Stimulated activated CD8-positive, alpha-beta memory T cell treated with anti-CD3 and anti-CD28 coated beads, Interleukin-4, amount 100 ng/mL, for 1 hour (primary cell): Measurements from ENCODE around the gene KIAA1958.
"Not testable (repeated sequence)": the region's sequence is repeated elsewhere in the genome, so short reads cannot be mapped to it uniquely, and the experiment has no call there.

Source experiments
- DNase-seq, 2 donors: peaks; one replicate each; pipeline ENCODE4 v3.0.0-alpha.2; 2020; ENCODE audit warnings: low read depth in 2 of 2, low spot score in 1 of 2

Gene KIAA1958

GRCh38 chr9:112489876-112490666 lies 3.4 kb downstream of the KIAA1958 start:
- no peak for DNase-seq

GRCh38 chr9:112493393-112494137 lies 6.9 kb downstream of the KIAA1958 start:
- no peak for DNase-seq

- DNase-seq, result no peak
Observed at GRCh38 chr9:112494153-112494552, 7.5 kb downstream of the KIAA1958 start.

- DNase-seq, result no peak
Observed at GRCh38 chr9:112495614-112496013, 9.0 kb downstream of the KIAA1958 start.

GRCh38 chr9:112496074-112496722 lies 9.6 kb downstream of the KIAA1958 start:
- no peak for DNase-seq

- DNase-seq, result no peak
Observed at GRCh38 chr9:112500842-112501241, 14.2 kb downstream of the KIAA1958 start.

GRCh38 chr9:112501287-112501686 lies 14.7 kb downstream of the KIAA1958 start:
- no peak for DNase-seq

- DNase-seq, result no peak
Observed at GRCh38 chr9:112502175-112502946, 15.7 kb downstream of the KIAA1958 start.

GRCh38 chr9:112503170-112503569 lies 16.5 kb downstream of the KIAA1958 start:
- no peak for DNase-seq

GRCh38 chr9:112505086-112505485 lies 18.5 kb downstream of the KIAA1958 start:
- DNase-seq, result no peak

GRCh38 chr9:112505607-112506006 lies 19.0 kb downstream of the KIAA1958 start:
- no peak for DNase-seq

- no peak for DNase-seq
Observed at GRCh38 chr9:112506571-112506970, 19.9 kb downstream of the KIAA1958 start.

- DNase-seq, result no peak
Observed at GRCh38 chr9:112507001-112507680, 20.5 kb downstream of the KIAA1958 start.

- no peak for DNase-seq
Observed at GRCh38 chr9:112508377-112508776, 21.8 kb downstream of the KIAA1958 start.

- not testable (repeated sequence) for DNase-seq
Observed at GRCh38 chr9:112512377-112512776, 25.8 kb downstream of the KIAA1958 start.

GRCh38 chr9:112516769-112517168 lies 30.1 kb downstream of the KIAA1958 start:
- DNase-seq, result no peak

- DNase-seq, result no peak
Observed at GRCh38 chr9:112520069-112520468, 33.4 kb downstream of the KIAA1958 start.

GRCh38 chr9:112520656-112521055 lies 34.0 kb downstream of the KIAA1958 start:
- no peak for DNase-seq

GRCh38 chr9:112526973-112527372 lies 40.3 kb downstream of the KIAA1958 start:
- DNase-seq, result no peak

- DNase-seq, result no peak
Observed at GRCh38 chr9:112527959-112528358, 41.3 kb downstream of the KIAA1958 start.

- DNase-seq, result no peak
Observed at GRCh38 chr9:112529316-112529715, 42.7 kb downstream of the KIAA1958 start.
